C4-2B (cell line): Measurements from ENCODE around the gene MATCAP1.
A peak's percentile ranks its signal among the peaks of the same experiment; 100 is the strongest.

ENCODE experiments used
- H3K27ac ChIP-seq: fragments of 450-650 bp; 2 replicates; pipeline ENCODE4 v1.5.1; 2017
- CTCF ChIP-seq: fragments of 450-650 bp; conservative IDR thresholded peaks from 2 replicates; pipeline ENCODE4 v1.5.1; 2017; ENCODE audit warnings: mild to moderate bottlenecking
- ZFX ChIP-seq: fragments of 450-650 bp; IDR thresholded peaks from 2 replicates; pipeline ENCODE4 v1.6.1; 2017

MATCAP1 gene

GRCh38 chr16:67212766-67213165, 29.0 kb upstream of the MATCAP1 start:
- no peak for TF ChIP-seq CTCF
- TF ChIP-seq ZFX = no peak

DNA sequence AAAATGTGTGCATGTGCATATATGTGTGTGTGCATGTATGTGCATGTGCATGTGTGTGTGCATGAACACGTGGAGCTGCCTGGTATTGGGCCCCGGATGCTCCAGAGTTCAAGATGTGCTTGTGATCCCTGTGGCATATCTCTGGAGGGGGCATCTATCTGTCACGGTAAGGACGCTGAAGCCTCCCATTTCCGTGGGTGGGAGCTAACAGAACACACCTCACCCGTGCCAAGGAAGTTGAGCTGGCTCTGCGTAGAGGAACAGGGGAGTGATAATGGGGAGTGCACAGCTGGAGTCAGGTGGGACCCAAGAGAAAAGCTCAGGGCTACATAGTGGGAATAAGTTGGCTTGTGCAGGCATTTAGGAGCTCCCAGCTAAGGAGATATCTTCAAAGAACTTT, 27.9 kb upstream of the MATCAP1 start:
- TF ChIP-seq ZFX (no peak), CTCF (no peak)
- H3K27ac ChIP-seq = no peak overlapping the region

More at GRCh38 chr16:67212766-67213165, 29.0 kb upstream of the MATCAP1 start:
- no peak overlapping the region for H3K27ac ChIP-seq

DNA sequence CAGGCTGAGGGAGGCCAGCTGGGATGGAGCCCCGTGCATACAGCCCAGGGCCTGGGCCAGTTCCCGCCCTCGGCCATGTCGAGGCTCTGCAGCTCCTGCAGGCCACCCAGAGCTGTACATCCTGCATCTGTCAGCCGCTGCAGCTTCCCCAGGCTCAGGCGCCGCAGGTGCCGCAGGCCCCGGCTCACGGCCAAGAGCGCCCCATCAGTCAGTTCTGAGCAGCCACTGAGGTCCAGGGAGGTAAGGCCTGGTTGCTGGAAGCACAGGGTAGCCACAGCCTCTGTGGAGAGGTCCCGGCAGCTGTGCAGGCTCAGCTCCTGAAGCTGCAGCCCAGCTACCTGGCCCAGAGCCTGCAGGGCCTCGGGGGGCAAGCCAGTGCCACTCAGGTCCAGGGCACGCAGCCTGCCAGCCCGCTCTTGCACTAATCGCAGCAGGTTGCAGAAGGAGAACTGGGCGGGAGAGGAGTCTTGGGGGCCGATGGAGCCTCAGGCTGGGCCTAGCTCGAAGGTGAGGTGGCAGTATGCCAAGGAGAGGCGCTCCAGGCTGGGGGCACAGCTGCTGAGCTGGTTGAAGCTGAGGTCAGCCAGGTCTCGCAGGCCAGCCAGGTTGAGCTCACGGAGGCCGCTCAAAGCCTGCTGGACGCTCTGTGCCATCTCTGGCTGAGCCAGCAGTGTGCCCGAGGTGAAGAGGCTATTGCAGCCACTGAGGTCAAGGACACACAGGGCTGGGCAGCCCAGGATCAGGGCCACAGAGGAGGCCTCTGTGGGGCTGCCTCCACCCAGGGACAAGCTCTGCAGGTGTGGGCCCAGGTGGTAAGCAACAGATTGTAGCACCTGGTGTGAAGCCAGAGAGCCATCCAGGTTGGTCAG, 26.5 kb upstream of the MATCAP1 start:
- H3K27ac ChIP-seq = no peak overlapping the region
- no peak for TF ChIP-seq ZFX
- TF ChIP-seq CTCF = no peak

DNA sequence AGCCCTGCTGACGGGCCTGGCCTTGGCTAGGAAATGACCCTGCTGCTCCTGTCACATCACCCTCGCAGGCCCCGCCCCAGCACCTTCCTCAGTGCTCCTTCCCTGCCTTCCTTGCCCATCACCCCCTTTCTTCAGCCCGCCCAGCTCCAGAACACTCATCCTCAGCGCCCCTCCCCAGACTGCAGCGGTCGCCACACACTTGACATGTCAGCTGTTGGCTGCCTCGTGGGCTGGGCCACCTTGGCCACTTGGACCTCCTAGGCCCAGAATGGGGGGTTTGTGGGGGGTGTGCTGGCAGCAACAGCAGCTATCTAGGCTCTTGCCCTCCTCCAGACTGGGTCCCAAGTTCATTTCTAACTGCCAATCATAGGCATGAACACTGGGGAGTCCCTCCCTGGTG, 25.8 kb upstream of the MATCAP1 start:
- TF ChIP-seq ZFX (no peak), CTCF (no peak)
- H3K27ac ChIP-seq = no peak overlapping the region

DNA sequence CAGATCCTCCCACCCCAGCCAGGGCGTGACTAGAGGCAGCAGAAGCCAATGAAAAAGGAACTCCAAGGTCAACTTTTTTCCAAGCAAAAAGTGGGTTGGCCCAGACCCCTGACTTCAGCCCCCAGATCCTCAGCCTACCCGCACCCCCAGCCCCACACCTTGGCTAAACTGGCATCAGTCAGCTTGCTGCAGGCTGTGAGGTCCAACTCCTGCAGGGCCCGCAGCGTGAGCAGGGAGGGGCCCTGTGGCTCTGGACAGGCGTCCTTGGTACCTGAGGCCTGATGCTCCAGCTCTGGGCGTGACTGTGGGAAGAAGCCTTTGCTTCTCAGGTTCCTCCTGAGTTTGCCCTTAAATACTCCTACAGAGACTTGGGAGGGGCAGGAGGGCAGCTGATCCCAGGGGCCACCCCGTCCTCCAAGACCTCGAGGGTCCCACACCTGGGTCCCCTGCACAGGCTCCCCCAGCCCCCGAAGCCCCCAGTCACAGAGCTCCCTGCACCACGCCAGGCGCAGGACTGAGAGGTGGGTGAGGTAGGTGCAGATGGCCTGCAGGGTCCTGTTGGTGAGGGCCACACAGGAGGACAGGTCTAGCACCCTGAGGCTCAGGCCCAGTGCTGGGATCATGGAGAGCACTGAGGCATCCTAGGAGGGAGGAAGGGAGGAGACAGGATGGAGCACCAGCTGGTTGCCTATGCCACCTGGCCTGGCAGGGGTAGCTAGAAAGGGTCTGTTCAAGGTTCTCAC, 24.6 kb upstream of the MATCAP1 start:
- TF ChIP-seq ZFX (no peak), CTCF (no peak)
- H3K27ac ChIP-seq = peak overlapping the region; percentile 34

DNA sequence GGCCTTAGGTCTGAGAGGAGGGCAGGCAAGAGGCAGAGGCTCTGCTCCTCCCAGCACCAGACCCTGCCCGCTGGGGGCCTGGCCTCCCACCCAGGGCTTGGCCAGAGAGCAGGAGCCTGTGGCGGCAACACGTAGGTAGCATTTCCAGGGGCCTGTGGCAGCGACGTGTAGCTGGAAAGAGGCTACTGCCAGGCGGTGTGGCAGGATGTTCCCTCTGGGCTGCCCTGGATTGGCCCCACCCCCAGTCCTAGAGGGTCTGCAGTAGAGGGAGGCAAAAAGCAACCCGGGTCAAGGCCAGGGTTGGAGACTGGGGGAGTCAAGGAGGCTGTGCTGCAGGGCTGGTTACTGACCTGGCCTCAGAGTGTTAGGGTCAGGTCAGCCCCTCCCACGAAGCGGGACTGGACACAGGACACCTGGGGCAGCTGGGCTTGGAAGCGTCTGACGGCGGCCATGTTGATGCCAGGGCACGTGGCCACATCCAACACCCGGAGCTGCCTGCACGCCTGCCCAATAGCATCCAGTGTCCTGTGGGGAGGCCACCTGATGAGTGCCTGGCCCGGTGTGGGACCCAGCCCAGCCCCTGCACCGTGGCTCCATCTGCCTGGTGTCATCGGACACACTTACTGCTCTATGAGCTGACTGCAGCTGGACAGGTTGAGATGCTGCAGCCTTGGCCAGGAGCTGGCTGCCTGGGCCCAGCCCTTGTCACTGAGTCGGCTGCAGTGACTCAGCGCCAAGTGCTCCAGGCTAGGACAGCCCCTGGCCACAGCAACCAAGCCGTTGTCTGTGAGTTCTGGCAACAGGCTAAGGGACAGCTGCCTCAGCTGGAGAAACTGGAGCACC, 23.7 kb upstream of the MATCAP1 start:
- TF ChIP-seq ZFX (no peak), CTCF (no peak)

More for the DNA sequence above, 23.7 kb upstream of the MATCAP1 start:
- peak overlapping the region; percentile 34 for H3K27ac ChIP-seq
